Natural killer cell (primary cell): ENCODE results near the gene LIME1. TPM values are rescaled to one million over a fixed set of nuclear protein-coding genes. Genes with fewer than 3 reads are reported as not detected.

Experiments used
- ATAC-seq, 3 donors: fragments of 150-1000 bp in 2 of 3; fragments of 200-7000 bp in 1 of 3; cut with Tn5 transposase; 1 replicate in 1 of 3; 2 replicates in 2 of 3; pipeline ENCODE4 v1.10.0; 2021; ENCODE audit warnings: mild to moderate bottlenecking in 2 of 3, moderate library complexity in 2 of 3
- DNase-seq, 2 donors: peaks; one replicate each; pipeline versions ENCODE4 v3.0.0 to v3.0.0-alpha.2; 2013 to 2021; ENCODE audit warnings: mixed read lengths in 1 of 2
- H3K27ac ChIP-seq: one replicate; pipeline ENCODE4 v1.5.1; 2013; ENCODE audit warnings: mild to moderate bottlenecking, low read length
- H3K27me3 ChIP-seq: one replicate; pipeline ENCODE4 v1.6.1; 2013; ENCODE audit warnings: low read length; ENCODE audit not compliant: control insufficient read depth, insufficient read depth
- H3K36me3 ChIP-seq: one replicate; pipeline ENCODE4 v1.6.1; 2013; ENCODE audit warnings: low read length; ENCODE audit not compliant: control insufficient read depth, insufficient read depth
- H3K4me1 ChIP-seq: one replicate; pipeline ENCODE4 v1.6.1; 2013; ENCODE audit warnings: low read length; ENCODE audit not compliant: control insufficient read depth, insufficient read depth
- H3K4me3 ChIP-seq: one replicate; pipeline ENCODE4 v1.5.1; 2013; ENCODE audit warnings: low read length
- H3K9me3 ChIP-seq: one replicate; pipeline ENCODE4 v1.6.1; 2013; ENCODE audit warnings: low read length; ENCODE audit not compliant: control insufficient read depth, insufficient read depth
- H3K27ac Mint-ChIP-seq, 2 donors: one replicate each; pipeline ENCODE4 v1.8.0; 2022; ENCODE audit warnings: mild to moderate bottlenecking in 2 of 2, mixed read lengths in 2 of 2, moderate library complexity in 1 of 2
- H3K27me3 Mint-ChIP-seq, 2 donors: one replicate each; pipeline ENCODE4 v1.8.0; 2022; ENCODE audit warnings: low read depth in 2 of 2, mixed read lengths in 2 of 2
- H3K36me3 Mint-ChIP-seq: one replicate; pipeline ENCODE4 v1.8.0; 2022; ENCODE audit warnings: mixed read lengths
- H3K4me1 Mint-ChIP-seq, 2 donors: one replicate each; pipeline ENCODE4 v1.8.0; 2022; ENCODE audit warnings: mixed read lengths in 2 of 2
- H3K4me3 Mint-ChIP-seq: one replicate; pipeline ENCODE4 v1.8.0; 2022; ENCODE audit warnings: mild to moderate bottlenecking, moderate library complexity, mixed read lengths
- H3K9me3 Mint-ChIP-seq, 2 donors: one replicate each; pipeline ENCODE4 v1.8.0; 2022; ENCODE audit warnings: mixed read lengths in 2 of 2
- WGBS: methylation state at CpG from one replicate; pipeline ENCODE4 v1.1.7; 2013; ENCODE audit warnings: missing lambda C conversion rate; ENCODE audit not compliant: insufficient coverage; 5-methylcytosine and 5-hydroxymethylcytosine counted together
- intact Hi-C: fragments of 100-400 bp; cut with micrococcal nuclease; formaldehyde crosslinking; loops from one replicate; pipeline ENCODE4 v1.14.2; 2022
- total RNA-seq, 4 donors: library from RNA; stranded (reverse); fragments of 120-200 nt in 1 of 4; gene quantifications; one replicate each; pipeline versions ENCODE4 v1.2.3 to v1.2.4, GENCODE V29; 2013 to 2022
- TF ChIP-seq, protein P1 (sequence below): fragments of 200-600 bp; IDR thresholded peaks from one replicate; pipeline ENCODE4 v1.8.0; 2022; ENCODE audit warnings: antibody characterized with exemption

Gene LIME1
- total RNA-seq, 3 donors from 2014 or later (not counting 1 experiment from before 2014, with no cell fraction given): 86.5 to 94.4 (median 91.7) TPM

DNA sequence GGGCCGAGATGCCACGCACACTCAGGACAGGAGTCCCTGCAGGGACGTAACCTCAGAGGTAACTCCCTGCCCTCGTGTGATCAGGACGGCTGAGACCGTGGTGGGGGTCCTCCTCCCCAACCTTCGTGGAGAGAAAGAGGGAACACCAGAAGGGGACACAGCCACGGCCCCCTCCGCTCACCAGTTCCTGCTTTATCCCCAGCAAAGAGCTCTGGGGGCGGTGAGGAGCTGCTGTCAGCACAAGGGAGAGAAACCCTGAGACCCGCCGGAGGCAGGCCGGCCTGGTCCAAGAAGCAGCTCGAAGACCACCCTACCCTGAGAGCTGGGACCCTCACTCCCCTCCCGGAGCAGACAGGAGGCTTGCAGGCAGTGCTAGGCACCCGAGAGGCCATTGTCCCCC lies 47.5 kb downstream of the LIME1 start:
- no peaks in the 10 kb centered on the region for H3K9me3 ChIP-seq
- intact Hi-C loops: no loop called here
- Mint-ChIP-seq H3K27me3 (peaks cover 0 to 3% of the 10 kb centered on the region in 2 donors), H3K4me1 (no peaks in the 10 kb centered on the region), H3K36me3 (no peaks in the 10 kb centered on the region), H3K9me3 (no peaks in the 10 kb centered on the region), H3K27ac (no peak overlapping the region), H3K4me3 (no peak overlapping the region)
- no peaks in the 10 kb centered on the region for H3K36me3 ChIP-seq
- 93% methylated on average over 16 of the region's 16 CpGs for WGBS
- no peaks in the 10 kb centered on the region for H3K27me3 ChIP-seq
- DNase-seq: no peak
- TF ChIP-seq, protein P1, sequence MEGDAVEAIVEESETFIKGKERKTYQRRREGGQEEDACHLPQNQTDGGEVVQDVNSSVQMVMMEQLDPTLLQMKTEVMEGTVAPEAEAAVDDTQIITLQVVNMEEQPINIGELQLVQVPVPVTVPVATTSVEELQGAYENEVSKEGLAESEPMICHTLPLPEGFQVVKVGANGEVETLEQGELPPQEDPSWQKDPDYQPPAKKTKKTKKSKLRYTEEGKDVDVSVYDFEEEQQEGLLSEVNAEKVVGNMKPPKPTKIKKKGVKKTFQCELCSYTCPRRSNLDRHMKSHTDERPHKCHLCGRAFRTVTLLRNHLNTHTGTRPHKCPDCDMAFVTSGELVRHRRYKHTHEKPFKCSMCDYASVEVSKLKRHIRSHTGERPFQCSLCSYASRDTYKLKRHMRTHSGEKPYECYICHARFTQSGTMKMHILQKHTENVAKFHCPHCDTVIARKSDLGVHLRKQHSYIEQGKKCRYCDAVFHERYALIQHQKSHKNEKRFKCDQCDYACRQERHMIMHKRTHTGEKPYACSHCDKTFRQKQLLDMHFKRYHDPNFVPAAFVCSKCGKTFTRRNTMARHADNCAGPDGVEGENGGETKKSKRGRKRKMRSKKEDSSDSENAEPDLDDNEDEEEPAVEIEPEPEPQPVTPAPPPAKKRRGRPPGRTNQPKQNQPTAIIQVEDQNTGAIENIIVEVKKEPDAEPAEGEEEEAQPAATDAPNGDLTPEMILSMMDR: no peak
- ATAC-seq: no peak
- H3K27ac ChIP-seq: no peak overlapping the region
- H3K4me1 ChIP-seq: peaks cover 7% of the 10 kb centered on the region
- no peak overlapping the region for H3K4me3 ChIP-seq

DNA sequence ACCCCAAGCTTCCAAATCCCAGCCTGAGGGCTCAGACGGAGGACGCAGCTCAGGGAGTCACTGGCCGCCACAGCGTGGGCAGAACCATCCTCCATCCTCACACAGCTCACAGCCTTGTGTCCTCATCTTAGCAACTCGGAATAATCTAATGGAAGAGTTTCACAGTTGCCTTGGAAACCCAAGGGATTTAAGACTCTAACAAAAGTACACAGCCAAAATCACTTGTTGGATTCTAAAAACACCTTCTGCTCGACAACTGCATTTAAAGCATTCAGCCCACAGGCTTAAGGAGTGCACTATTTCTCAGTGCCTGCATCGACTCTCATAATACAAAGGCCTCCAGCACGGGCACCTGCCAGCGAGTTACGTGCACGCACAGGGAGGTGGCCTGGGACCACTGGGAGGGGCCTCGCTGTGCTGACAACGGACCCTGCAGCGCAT lies 49.2 kb downstream of the LIME1 start:
- 79% methylated on average over 14 of the region's 14 CpGs for WGBS
- no peak overlapping the region for H3K27ac Mint-ChIP-seq
- H3K36me3 Mint-ChIP-seq: no peaks in the 10 kb centered on the region

DNA sequence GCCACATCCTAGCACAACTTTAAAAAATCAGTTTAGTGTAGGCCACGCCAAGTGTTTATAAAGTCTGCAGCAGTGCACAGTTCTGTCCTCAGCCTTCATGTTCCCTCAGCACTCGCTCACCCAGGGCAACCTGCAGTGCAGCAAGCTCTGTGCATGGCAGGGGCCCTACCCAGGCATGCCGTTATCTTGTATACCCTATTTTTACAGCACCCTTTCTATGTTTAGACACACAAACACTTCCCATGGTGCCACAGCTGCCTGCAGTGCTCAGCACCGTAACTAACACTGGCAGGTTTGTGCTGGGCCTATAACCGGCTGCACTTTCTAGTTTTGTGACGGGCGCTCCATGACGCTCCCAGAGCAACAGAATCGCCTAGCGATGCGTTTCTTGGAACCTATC lies 50.8 kb downstream of the LIME1 start:
- intact Hi-C loops: loop anchor here (5.0 kb wide), 2 partner anchors 185 to 335 kb away; no protein-coding TSS in a partner anchor
- no peak for ATAC-seq
- no peak overlapping the region for H3K27ac ChIP-seq
- Mint-ChIP-seq H3K27me3 (peaks cover 0 to 3% of the 10 kb centered on the region in 2 donors), H3K9me3 (no peaks in the 10 kb centered on the region), H3K36me3 (no peaks in the 10 kb centered on the region), H3K27ac (no peak overlapping the region), H3K4me3 (no peak overlapping the region), H3K4me1 (no peaks in the 10 kb centered on the region)
- TF ChIP-seq, protein P1: no peak
- no peak overlapping the region for H3K4me3 ChIP-seq
- no peaks in the 10 kb centered on the region for H3K36me3 ChIP-seq
- 88% methylated on average over 11 of the region's 11 CpGs for WGBS
- no peak for DNase-seq
- H3K27me3 ChIP-seq: no peaks in the 10 kb centered on the region
- no peaks in the 10 kb centered on the region for H3K9me3 ChIP-seq
- peaks cover 4% of the 10 kb centered on the region for H3K4me1 ChIP-seq

More for the DNA sequence above, 49.2 kb downstream of the LIME1 start:
- Histone ChIP-seq H3K36me3 (no peaks in the 10 kb centered on the region), H3K4me1 (peaks cover 7% of the 10 kb centered on the region), H3K4me3 (no peak overlapping the region), H3K27ac (no peak overlapping the region), H3K27me3 (no peaks in the 10 kb centered on the region), H3K9me3 (no peaks in the 10 kb centered on the region)
- H3K4me1 Mint-ChIP-seq: no peaks in the 10 kb centered on the region
- intact Hi-C loops: loop anchor here (5.0 kb wide), 2 partner anchors 187 to 337 kb away; no protein-coding TSS in a partner anchor
- no peak for ATAC-seq
- TF ChIP-seq, protein P1: no peak
- no peak overlapping the region for H3K4me3 Mint-ChIP-seq
- H3K27me3 Mint-ChIP-seq: peaks cover 0 to 3% of the 10 kb centered on the region in 2 donors
- no peaks in the 10 kb centered on the region for H3K9me3 Mint-ChIP-seq
- DNase-seq: no peak

DNA sequence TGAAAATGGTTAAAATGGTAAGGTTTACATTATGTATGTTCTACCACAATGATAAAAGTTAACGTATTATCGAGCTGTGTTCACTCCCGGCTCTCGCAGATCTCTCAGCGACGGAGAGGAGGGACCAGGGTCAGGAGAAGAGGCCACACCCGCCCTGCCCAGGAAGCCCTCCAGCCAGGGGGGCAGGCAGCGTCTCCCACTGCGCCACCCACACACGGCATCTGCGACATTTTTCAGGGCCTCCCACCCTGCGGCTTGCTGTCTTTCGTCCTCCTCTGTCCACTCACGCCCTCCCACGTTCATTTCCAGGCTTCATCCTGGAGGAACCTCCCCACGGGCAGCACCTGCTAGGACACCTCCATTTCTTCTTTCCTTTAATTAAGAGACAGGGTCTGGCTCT lies 51.3 kb downstream of the LIME1 start:
- H3K9me3 Mint-ChIP-seq: no peaks in the 10 kb centered on the region
- WGBS: 91% methylated on average over 16 of the region's 16 CpGs
- H3K36me3 Mint-ChIP-seq: no peaks in the 10 kb centered on the region
- H3K27ac Mint-ChIP-seq: no peak overlapping the region
- no peak overlapping the region for H3K4me3 Mint-ChIP-seq
- H3K27me3 ChIP-seq: no peaks in the 10 kb centered on the region
- intact Hi-C loops: loop anchor here (5.0 kb wide), 2 partner anchors 185 to 335 kb away; no protein-coding TSS in a partner anchor
- no peaks in the 10 kb centered on the region for H3K4me1 Mint-ChIP-seq
- peaks cover 0 to 3% of the 10 kb centered on the region in 2 donors for H3K27me3 Mint-ChIP-seq
- no peak overlapping the region for H3K4me3 ChIP-seq
- TF ChIP-seq, protein P1: no peak
- no peak for ATAC-seq
- H3K36me3 ChIP-seq: no peaks in the 10 kb centered on the region
- no peak for DNase-seq
- H3K4me1 ChIP-seq: no peaks in the 10 kb centered on the region
- no peaks in the 10 kb centered on the region for H3K9me3 ChIP-seq
- H3K27ac ChIP-seq: no peak overlapping the region
